ENCODE data around the gene PATL1. TPM values are rescaled to one million over a fixed set of nuclear protein-coding genes. Genes with fewer than 3 reads are reported as not detected.

Gene PATL1
- total RNA-seq, 2 experiments from 2014 or later, result 51.8 to 55.2 TPM

- ATAC-seq (ENCODE audit: poor library complexity) (no peak), DNase-seq (no peak)
- Histone ChIP-seq H3K4me3 (ENCODE audit: low read length) (no peak overlapping the region), H3K27ac (ENCODE audit: low read depth in 1 of 2, low read length in 2 of 2) (no peak overlapping the region), H3K27me3 (ENCODE audit: control insufficient read depth in 1 of 2, insufficient read depth in 2 of 2, low read length in 2 of 2) (peaks cover 0 to 4% of the 10 kb centered on the region in 2 experiments), H3K9me3 (ENCODE audit: control insufficient read depth in 1 of 2, insufficient read depth in 1 of 2, low read length in 2 of 2) (no peaks in the 10 kb centered on the region), H3K4me1 (ENCODE audit: insufficient read depth, low read length) (no peaks in the 10 kb centered on the region), H3K36me3 (ENCODE audit: insufficient read depth, low read length) (no peaks in the 10 kb centered on the region)
- Mint-ChIP-seq H3K4me3 (no peak overlapping the region), H3K27me3 (peaks cover 38% of the 10 kb centered on the region), H3K4me1 (ENCODE audit: low read depth) (no peaks in the 10 kb centered on the region), H3K36me3 (ENCODE audit: low read depth) (no peaks in the 10 kb centered on the region), H3K9me3 (no peaks in the 10 kb centered on the region), H3K27ac (no peak overlapping the region)
- TF ChIP-seq CTCF (IDR thresholded peaks at IDR 0.05), result no peak
- CTCF ChIA-PET, result no interaction called here
- POLR2A ChIA-PET, result no interaction called here
- intact Hi-C loops (cut with DNase I, micrococcal nuclease), result no loop called here
These were observed 41.5 kb upstream of the PATL1 start for GRCh38 chr11:59710136-59710847.

GRCh38 chr11:59708537-59708936, 39.7 kb upstream of the PATL1 start:
- Histone ChIP-seq H3K36me3 (ENCODE audit: insufficient read depth, low read length) (no peaks in the 10 kb centered on the region), H3K27ac (ENCODE audit: low read depth in 1 of 2, low read length in 2 of 2) (no peak overlapping the region), H3K9me3 (ENCODE audit: control insufficient read depth in 1 of 2, insufficient read depth in 1 of 2, low read length in 2 of 2) (no peaks in the 10 kb centered on the region), H3K4me3 (ENCODE audit: low read length) (no peak overlapping the region), H3K4me1 (ENCODE audit: insufficient read depth, low read length) (no peaks in the 10 kb centered on the region), H3K27me3 (ENCODE audit: control insufficient read depth in 1 of 2, insufficient read depth in 2 of 2, low read length in 2 of 2) (peaks cover 0 to 4% of the 10 kb centered on the region in 2 experiments)
- intact Hi-C loops (cut with DNase I, micrococcal nuclease), result no loop called here
- H3K4me3 Mint-ChIP-seq, result no peak overlapping the region
- no peak for TF ChIP-seq CTCF (IDR thresholded peaks at IDR 0.05)
- H3K36me3 Mint-ChIP-seq (ENCODE audit: low read depth), result no peaks in the 10 kb centered on the region
- no peak for ATAC-seq (ENCODE audit: poor library complexity)
- H3K4me1 Mint-ChIP-seq (ENCODE audit: low read depth), result no peaks in the 10 kb centered on the region
- H3K9me3 Mint-ChIP-seq, result no peaks in the 10 kb centered on the region
- H3K27me3 Mint-ChIP-seq, result peaks cover 44% of the 10 kb centered on the region
- POLR2A ChIA-PET, result no interaction called here
- CTCF ChIA-PET, result no interaction called here
- no peak overlapping the region for H3K27ac Mint-ChIP-seq
- DNase-seq, result no peak

GRCh38 chr11:59707371-59707770, 38.5 kb upstream of the PATL1 start:
- ATAC-seq (ENCODE audit: poor library complexity), result no peak
- POLR2A ChIA-PET, result no interaction called here
- no peak overlapping the region for H3K27ac ChIP-seq (ENCODE audit: low read depth in 1 of 2, low read length in 2 of 2)
- intact Hi-C loops (cut with DNase I, micrococcal nuclease), result no loop called here
- no peaks in the 10 kb centered on the region for H3K4me1 ChIP-seq (ENCODE audit: insufficient read depth, low read length)
- Mint-ChIP-seq H3K4me1 (ENCODE audit: low read depth) (no peaks in the 10 kb centered on the region), H3K9me3 (no peaks in the 10 kb centered on the region), H3K4me3 (no peak overlapping the region), H3K27ac (no peak overlapping the region), H3K36me3 (ENCODE audit: low read depth) (no peaks in the 10 kb centered on the region), H3K27me3 (peaks cover 37% of the 10 kb centered on the region)
- CTCF ChIA-PET, result interaction anchor here (0.6 kb wide), 1 partner anchor 11 kb away, joined by 3 read pairs; no protein-coding TSS in a partner anchor
- no peaks in the 10 kb centered on the region for H3K36me3 ChIP-seq (ENCODE audit: insufficient read depth, low read length)
- no peak overlapping the region for H3K4me3 ChIP-seq (ENCODE audit: low read length)
- no peaks in the 10 kb centered on the region for H3K9me3 ChIP-seq (ENCODE audit: control insufficient read depth in 1 of 2, insufficient read depth in 1 of 2, low read length in 2 of 2)
- H3K27me3 ChIP-seq (ENCODE audit: control insufficient read depth in 1 of 2, insufficient read depth in 2 of 2, low read length in 2 of 2), result peaks cover 0 to 4% of the 10 kb centered on the region in 2 experiments
- no peak for DNase-seq
- no peak for TF ChIP-seq CTCF (IDR thresholded peaks at IDR 0.05)
